ENCODE data around the gene RIC3.

DNA sequence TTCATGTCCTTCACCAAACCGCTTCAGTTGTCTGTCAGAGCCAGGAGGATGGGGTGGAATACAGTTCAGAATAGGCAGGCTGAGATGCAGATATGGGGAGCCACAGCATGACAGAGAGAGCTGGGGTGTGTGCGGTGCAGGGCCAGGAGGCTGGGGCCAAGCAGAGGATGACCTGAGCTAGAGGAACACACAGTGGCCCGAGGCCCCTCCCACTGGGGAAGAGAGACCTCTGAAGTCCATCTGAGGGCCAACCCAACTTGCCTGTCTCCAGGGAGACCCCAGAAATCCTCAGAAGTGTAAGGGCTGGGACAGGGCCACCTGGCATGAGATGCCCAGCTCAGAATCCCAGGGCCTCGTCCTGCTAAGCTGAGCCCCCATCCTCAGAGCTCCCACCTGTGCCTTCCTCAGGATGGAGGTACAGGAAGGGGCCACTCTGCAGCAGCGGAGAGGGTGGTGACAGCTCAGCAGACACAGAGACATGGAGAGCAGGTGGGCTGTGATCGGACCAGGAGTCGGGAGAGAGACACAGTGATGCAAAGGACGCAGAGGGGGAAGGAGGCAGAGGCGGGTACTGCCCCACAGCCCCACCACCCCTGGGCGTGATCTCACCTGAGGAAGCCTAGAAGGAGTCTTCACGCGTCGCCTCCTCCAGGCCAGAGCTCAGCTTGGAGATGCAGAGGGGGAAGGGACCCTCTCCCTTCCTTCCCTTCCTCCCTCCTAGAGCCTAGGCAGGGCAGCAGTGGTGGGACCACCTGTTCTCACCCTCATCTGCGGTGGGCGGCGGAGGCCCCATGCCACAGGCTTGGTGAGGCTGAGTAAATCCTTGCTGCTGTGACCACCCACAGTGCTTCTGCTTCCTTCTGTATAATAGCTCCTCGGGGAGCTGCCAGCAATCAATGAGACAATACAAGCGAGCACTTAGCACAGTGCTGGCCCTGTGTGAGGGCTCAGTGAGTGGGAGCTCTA is 96.9 kb downstream of the RIC3 start:
- TF ChIP-seq REST (IDR thresholded peaks at IDR 0.05; ENCODE audit: low read depth) (no peak), EZH2phosphoT487 (IDR thresholded peaks at IDR 0.05; ENCODE audit: borderline replicate concordance) (no peak), CTCF (IDR thresholded peaks at IDR 0.05 in 2 of 3, conservative IDR thresholded peaks at IDR 0.05 in 1 of 3; ENCODE audit: borderline replicate concordance in 1 of 3, insufficient read depth in 1 of 3, low read depth in 2 of 3, low read length in 2 of 3) (no peak), SRF (IDR thresholded peaks at IDR 0.05; ENCODE audit: low read depth) (no peak), POLR2A (IDR thresholded peaks at IDR 0.05; ENCODE audit: borderline replicate concordance, extremely low read depth, insufficient read depth, insufficient read length) (no peak), EZH2 (IDR thresholded peaks at IDR 0.05) (no peak), CEBPB (IDR thresholded peaks at IDR 0.05; ENCODE audit: low read depth) (no peak)
- TF ChIP-seq, protein P1, sequence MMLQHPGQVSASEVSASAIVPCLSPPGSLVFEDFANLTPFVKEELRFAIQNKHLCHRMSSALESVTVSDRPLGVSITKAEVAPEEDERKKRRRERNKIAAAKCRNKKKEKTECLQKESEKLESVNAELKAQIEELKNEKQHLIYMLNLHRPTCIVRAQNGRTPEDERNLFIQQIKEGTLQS (IDR thresholded peaks at IDR 0.05), result no peak
